H1 (cell line): ENCODE results near the gene AGFG2. TPM values are rescaled to one million over a fixed set of nuclear protein-coding genes. Genes with fewer than 3 reads are reported as not detected.

ENCODE experiments used
- ATF2 ChIP-seq: IDR thresholded peaks from 2 replicates; pipeline ENCODE4 v1.6.1; 2012; ENCODE audit warnings: low read length, inconsistent platforms
- BACH1 ChIP-seq: IDR thresholded peaks from 2 replicates; pipeline ENCODE4 v1.6.1; 2012; ENCODE audit warnings: low read length, improper control_type of control experiment
- BRCA1 ChIP-seq: IDR thresholded peaks from 2 replicates; pipeline ENCODE4 v1.6.1; 2012; ENCODE audit warnings: low read depth, low read length, improper control_type of control experiment
- CBX5 ChIP-seq: fragments of 300-800, 300-1000 bp; sonication (generic); IDR thresholded peaks from 2 replicates; pipeline ENCODE4 v1.7.1; 2016; ENCODE audit warnings: antibody characterized with exemption, low read length, low read depth
- CHD1 ChIP-seq: IDR thresholded peaks from 2 replicates; pipeline ENCODE4 v1.6.1; 2012; ENCODE audit warnings: low read depth, low read length, improper control_type of control experiment
- CREB1 ChIP-seq: IDR thresholded peaks from 2 replicates; pipeline ENCODE4 v1.6.1; 2012; ENCODE audit warnings: inconsistent platforms
- CTBP2 ChIP-seq: IDR thresholded peaks from 2 replicates; pipeline ENCODE4 v1.7.0; 2011; ENCODE audit warnings: borderline replicate concordance, mild to moderate bottlenecking, moderate library complexity, mixed read lengths, low read length; ENCODE audit not compliant: insufficient read depth, insufficient read length
- EZH2 ChIP-seq: fragments of 200-600 bp; sonication (generic); IDR thresholded peaks from 2 replicates; pipeline ENCODE4 v1.7.1; 2012; ENCODE audit warnings: low read depth, mild to moderate bottlenecking, moderate library complexity, low read length, inconsistent platforms; ENCODE audit not compliant: severe bottlenecking
- KDM1A ChIP-seq: fragments of 200-600, 300-600 bp; sonication (generic); IDR thresholded peaks from 2 replicates; pipeline ENCODE4 v1.7.1; 2016; ENCODE audit warnings: mild to moderate bottlenecking, low read length, borderline replicate concordance
- NANOG ChIP-seq: IDR thresholded peaks from 2 replicates; pipeline ENCODE4 v1.6.1; 2011; ENCODE audit warnings: low read length, low read depth, mild to moderate bottlenecking, inconsistent platforms; ENCODE audit not compliant: insufficient read depth, poor library complexity, severe bottlenecking
- NRF1 ChIP-seq: IDR thresholded peaks from 2 replicates; pipeline ENCODE4 v1.6.1; 2011; ENCODE audit warnings: mild to moderate bottlenecking, low read depth, low read length, improper control_type of control experiment
- POLR2A ChIP-seq, 2 experiments: IDR thresholded peaks; 1 replicate in 1 of 2; 2 replicates in 1 of 2; pipeline ENCODE4 v1.6.1; 2011; ENCODE audit warnings: low read depth in 2 of 2, low read length in 2 of 2, mild to moderate bottlenecking in 2 of 2; ENCODE audit errors: control extremely low read depth in 1 of 2
- RAD21 ChIP-seq, 2 experiments: IDR thresholded peaks in 1 of 2; conservative IDR thresholded peaks in 1 of 2; 2 replicates each; pipeline ENCODE4 v1.6.1; 2011; ENCODE audit warnings: low read depth in 2 of 2, low read length in 2 of 2, improper control_type of control experiment in 1 of 2, inconsistent platforms in 1 of 2, mild to moderate bottlenecking in 1 of 2, moderate library complexity in 1 of 2
- RXRA ChIP-seq: IDR thresholded peaks from 2 replicates; pipeline ENCODE4 v1.6.1; 2011; ENCODE audit warnings: low read depth, mild to moderate bottlenecking, low read length, moderate library complexity; ENCODE audit not compliant: insufficient read depth
- SIN3A ChIP-seq, 2 experiments: IDR thresholded peaks in 1 of 2; conservative IDR thresholded peaks in 1 of 2; 2 replicates each; pipeline ENCODE4 v1.6.1; 2011 to 2012; ENCODE audit warnings: low read length in 2 of 2, improper control_type of control experiment in 1 of 2, low read depth in 1 of 2, mild to moderate bottlenecking in 1 of 2
- SRF ChIP-seq: IDR thresholded peaks from 2 replicates; pipeline ENCODE4 v1.6.1; 2011; ENCODE audit warnings: mild to moderate bottlenecking, low read depth, low read length, moderate library complexity
- SUZ12 ChIP-seq: fragments of 200-600 bp; sonication (generic); IDR thresholded peaks from 2 replicates; pipeline ENCODE4 v1.6.1; 2012; ENCODE audit warnings: mild to moderate bottlenecking, inconsistent platforms, low read length, moderate library complexity, mixed read lengths
- TAF1 ChIP-seq: IDR thresholded peaks from 2 replicates; pipeline ENCODE4 v1.6.1; 2011; ENCODE audit warnings: mild to moderate bottlenecking, low read depth, low read length
- TCF12 ChIP-seq: IDR thresholded peaks from 2 replicates; pipeline ENCODE4 v1.6.1; 2011; ENCODE audit warnings: low read depth, mild to moderate bottlenecking, low read length
- ZNF274 ChIP-seq: IDR thresholded peaks from 2 replicates; pipeline ENCODE4 v1.7.0; 2012; ENCODE audit warnings: low read length, borderline replicate concordance; ENCODE audit errors: extremely low read depth
- polyA plus RNA-seq, 7 experiments: library from polyadenylated mRNA; depleted of rRNA in 3 of 7; stranded (reverse) in 5 of 7; unstranded in 2 of 7; fragments of >200 nt in 5 of 7; fragments of 200-250 nt in 2 of 7; gene quantifications; 1 replicate in 5 of 7; 2 replicates in 1 of 7; 4 replicates in 1 of 7; pipeline versions ENCODE4 v1.2.1 to v1.2.3, GENCODE V29; 2011 to 2013; ENCODE audit warnings: missing spikeins in 2 of 7, mixed read lengths in 2 of 7
- total RNA-seq: library from RNA; stranded (reverse); fragmentation: NEBNext Ultra II Directional; extraction: Animal tissue kit (Norgen Biotek cat#: 25700); gene quantifications from 2 replicates; pipeline ENCODE4 v1.2.1, GENCODE V29; 2021

Gene AGFG2
- total and polyA plus RNA-seq, 2 of the 8 experiments (the other 6 are each of a cell fraction or from before 2014, with no cell fraction given), result 7.6 to 11.2 TPM

DNA sequence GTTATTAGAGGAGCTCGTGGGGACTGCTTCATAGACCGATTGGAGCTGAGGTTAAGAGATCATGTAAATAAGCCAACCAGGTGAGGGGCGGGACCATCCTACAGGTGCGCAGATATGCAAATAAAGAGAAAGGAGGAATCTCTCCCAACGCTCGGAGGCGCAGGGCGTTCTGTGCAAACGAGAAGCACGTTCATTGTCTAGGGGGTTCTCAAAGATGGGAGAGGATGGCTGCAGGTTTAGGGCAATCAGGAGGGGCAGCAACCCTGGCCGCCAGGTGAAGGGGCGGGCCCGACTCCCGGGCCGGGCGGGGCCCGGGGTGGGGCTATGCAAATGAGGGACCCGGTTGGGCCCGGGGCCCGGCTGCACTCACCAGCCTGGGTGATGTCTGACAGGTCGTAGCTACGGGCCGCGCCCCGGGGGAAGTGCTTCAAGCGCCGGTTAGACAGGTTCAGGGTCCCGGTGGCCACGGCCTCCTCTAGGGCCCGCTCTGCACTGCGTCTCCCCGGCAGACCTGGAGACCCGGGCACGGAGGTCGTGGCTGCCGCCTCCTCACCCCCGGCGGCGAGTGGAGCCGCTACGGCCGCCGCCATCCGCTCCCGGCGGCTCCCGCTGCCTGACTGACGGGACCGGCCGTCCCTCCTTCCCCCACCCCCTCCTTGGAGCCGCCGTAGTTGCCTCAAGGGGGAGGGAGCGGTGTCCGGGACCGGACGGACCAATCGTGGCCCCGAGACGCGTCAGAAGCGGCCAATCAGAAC is 46.7 kb downstream of the AGFG2 start, which contains the start of gene LRCH4 (continued):
- TF ChIP-seq SRF (no peak), CBX5 (no peak), POLR2A (IDR thresholded peaks at IDR 0.05; ENCODE audit: control extremely low read depth in 1 of 2, low read depth in 2 of 2, low read length in 2 of 2) (peak in 1 of 2 experiments; percentile 95; a peak in 2 of 3 replicates), SIN3A (conservative IDR thresholded peaks at IDR 0.05 in 1 of 2, IDR thresholded peaks at IDR 0.05 in 1 of 2; ENCODE audit: low read depth in 1 of 2, low read length in 2 of 2) (peak; percentile 0 to 55; a peak in 2 of 4 replicates), ZNF274 (no peak), NANOG (no peak), ATF2 (no peak), BACH1 (no peak), CHD1 (no peak), SUZ12 (no peak), NRF1 (no peak), KDM1A (no peak), EZH2 (no peak), RXRA (no peak), CTBP2 (no peak), TAF1 (peak; percentile 89), CREB1 (peak; percentile 91; the same call in 1 of the 2 replicates), BRCA1 (no peak), RAD21 (IDR thresholded peaks at IDR 0.05 in 1 of 2, conservative IDR thresholded peaks at IDR 0.05 in 1 of 2; ENCODE audit: low read depth in 2 of 2, low read length in 2 of 2) (no peak), TCF12 (no peak)
- TF ChIP-seq, all 59 proteins: peak for 15
